ENCODE results near the gene TPCN2.
"Not testable (repeated sequence)": the region's sequence is repeated elsewhere in the genome, so short reads cannot be mapped to it uniquely, and the experiment has no call there.

Gene TPCN2

DNA sequence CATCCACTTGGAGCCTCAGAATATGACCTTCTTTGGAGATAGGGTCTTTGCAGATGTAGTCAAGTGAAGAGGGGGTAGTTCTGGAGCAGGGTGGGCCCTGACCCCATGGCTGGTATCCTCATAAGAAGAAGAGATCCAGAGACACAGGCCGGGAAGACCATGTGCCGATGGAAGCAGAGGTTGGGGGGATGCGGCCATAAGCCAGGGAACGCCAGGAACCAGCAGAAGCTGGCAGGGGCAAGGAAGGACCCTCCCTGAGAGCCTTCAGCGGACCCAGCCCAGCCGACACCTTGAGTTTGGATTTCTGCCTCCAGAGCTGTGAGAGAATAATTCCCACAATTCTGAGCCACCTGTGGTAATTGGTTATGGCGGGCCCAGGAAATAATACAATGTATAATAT is 80.9 kb downstream of the TPCN2 start:
- no peaks in the 10 kb centered on the region for H3K36me3 ChIP-seq (ENCODE audit: insufficient read depth, low read length)
- H3K4me3 ChIP-seq (ENCODE audit: low read length) = no peak overlapping the region
- H3K27me3 ChIP-seq (ENCODE audit: insufficient read depth, low read length) = no peaks in the 10 kb centered on the region
- no peak overlapping the region for H2AFZ ChIP-seq (ENCODE audit: low read depth, low read length)
- no peaks in the 10 kb centered on the region for H3K4me1 ChIP-seq (ENCODE audit: insufficient read depth, low read length)
- no peaks in the 10 kb centered on the region for H3K9me3 ChIP-seq (ENCODE audit: low read length)

DNA sequence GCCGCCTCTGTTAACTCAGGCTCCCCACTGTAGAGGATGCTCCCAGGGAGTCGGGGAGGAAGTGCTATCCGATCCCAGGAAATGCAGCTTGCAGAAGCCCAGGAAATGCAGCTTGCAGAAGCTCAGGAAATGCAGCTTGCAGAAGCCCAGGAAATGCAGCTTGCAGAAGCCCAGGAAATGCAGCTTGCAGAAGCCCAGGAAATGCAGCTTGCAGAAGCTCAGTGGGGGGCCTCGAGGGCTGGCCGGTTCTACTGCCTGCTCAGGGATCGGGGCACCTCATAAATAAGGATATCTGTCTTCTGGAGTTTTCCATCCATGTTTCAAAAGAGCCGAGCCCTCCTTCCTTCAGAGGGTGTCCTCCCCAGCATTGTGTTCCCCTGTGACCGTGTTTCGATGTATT is 81.9 kb downstream of the TPCN2 start:
- Histone ChIP-seq H3K27me3 (ENCODE audit: insufficient read depth, low read length) (no peaks in the 10 kb centered on the region), H3K36me3 (ENCODE audit: insufficient read depth, low read length) (no peaks in the 10 kb centered on the region), H3K4me3 (ENCODE audit: low read length) (no peak overlapping the region), H2AFZ (ENCODE audit: low read depth, low read length) (no peak overlapping the region), H3K9me3 (ENCODE audit: low read length) (no peaks in the 10 kb centered on the region), H3K4me1 (ENCODE audit: insufficient read depth, low read length) (no peaks in the 10 kb centered on the region)

DNA sequence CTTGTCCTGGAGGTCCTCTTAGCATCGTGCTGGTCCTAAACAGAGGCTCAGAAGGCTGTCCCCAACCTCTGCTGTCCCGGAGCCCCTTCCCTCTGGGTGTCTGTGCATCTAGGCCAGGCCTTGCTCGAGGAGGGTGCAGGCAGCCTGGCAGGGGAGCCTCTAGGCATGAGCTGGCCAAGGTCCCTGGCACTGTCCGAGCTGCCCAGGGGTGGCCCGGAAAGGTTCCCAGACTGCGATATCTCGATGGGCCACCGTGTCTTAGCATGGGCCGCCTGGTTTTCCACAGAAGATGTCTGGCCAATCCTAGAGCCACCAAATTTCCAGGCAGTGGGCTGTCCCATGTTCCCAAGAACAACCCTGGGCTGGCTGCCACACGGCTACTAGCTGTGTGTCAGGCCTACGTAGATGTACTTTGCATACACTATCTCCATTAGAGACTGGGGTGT is 82.4 kb downstream of the TPCN2 start:
- no peaks in the 10 kb centered on the region for H3K4me1 ChIP-seq (ENCODE audit: insufficient read depth, low read length)
- no peaks in the 10 kb centered on the region for H3K9me3 ChIP-seq (ENCODE audit: low read length)
- H3K36me3 ChIP-seq (ENCODE audit: insufficient read depth, low read length) = no peaks in the 10 kb centered on the region
- H2AFZ ChIP-seq (ENCODE audit: low read depth, low read length) = no peak overlapping the region
- H3K27me3 ChIP-seq (ENCODE audit: insufficient read depth, low read length) = no peaks in the 10 kb centered on the region
- no peak overlapping the region for H3K4me3 ChIP-seq (ENCODE audit: low read length)

DNA sequence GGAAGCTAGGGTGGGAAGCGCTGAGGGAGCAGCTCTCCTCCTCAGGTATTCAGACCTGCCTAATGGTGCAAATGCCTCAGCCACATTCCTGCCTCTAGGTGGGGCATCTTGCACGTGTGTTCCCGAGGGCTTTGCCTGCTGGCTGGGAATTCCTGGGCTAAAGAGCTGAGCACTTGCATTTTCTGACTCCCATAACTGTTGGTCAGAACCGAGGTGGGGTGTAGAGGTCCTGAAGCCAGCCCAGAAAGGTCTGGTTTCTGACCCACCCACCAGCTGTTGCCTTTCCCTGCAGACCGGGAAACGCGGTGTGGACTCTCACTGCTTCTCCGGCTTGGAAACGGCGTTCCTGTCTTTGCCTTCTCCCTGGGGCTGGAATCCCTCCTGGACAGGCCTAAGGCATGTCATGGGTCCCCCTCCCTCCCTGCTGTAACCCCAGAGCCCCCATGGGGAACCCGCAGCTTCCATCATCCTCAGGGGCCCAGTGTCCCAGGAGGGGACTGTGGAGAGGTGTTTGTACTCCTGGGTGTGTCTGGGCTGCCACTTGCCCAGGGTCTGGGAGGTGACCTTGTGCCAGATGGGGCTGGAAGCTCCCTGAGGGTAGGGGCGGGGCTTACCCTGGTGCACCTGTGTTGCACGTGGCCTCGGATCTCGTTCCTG is 83.0 kb downstream of the TPCN2 start:
- Histone ChIP-seq H2AFZ (ENCODE audit: low read depth, low read length) (no peak overlapping the region), H3K4me3 (ENCODE audit: low read length) (no peak overlapping the region), H3K27me3 (ENCODE audit: insufficient read depth, low read length) (no peaks in the 10 kb centered on the region), H3K9me3 (ENCODE audit: low read length) (no peaks in the 10 kb centered on the region), H3K36me3 (ENCODE audit: insufficient read depth, low read length) (no peaks in the 10 kb centered on the region), H3K4me1 (ENCODE audit: insufficient read depth, low read length) (no peaks in the 10 kb centered on the region)

DNA sequence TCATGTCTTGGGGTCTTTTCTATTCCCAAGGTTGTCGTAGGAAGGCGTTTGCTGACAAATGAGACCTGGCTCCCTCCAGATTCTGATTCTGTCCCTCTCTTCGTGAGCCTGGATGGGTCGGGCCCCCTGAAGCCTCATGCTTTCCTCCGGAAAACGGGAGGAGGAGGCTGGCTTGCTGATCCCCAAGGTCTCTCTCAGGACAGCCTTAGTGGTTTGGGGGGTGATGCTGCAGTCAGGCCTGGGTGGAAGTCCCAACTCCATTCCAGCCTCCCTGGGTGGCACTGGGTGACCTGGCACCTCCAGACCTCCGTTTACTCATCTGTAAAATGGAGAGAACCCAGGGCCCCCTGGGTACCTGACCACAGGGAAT is 83.6 kb downstream of the TPCN2 start:
- Histone ChIP-seq H3K27me3 (ENCODE audit: insufficient read depth, low read length) (no peaks in the 10 kb centered on the region), H2AFZ (ENCODE audit: low read depth, low read length) (no peak overlapping the region), H3K4me1 (ENCODE audit: insufficient read depth, low read length) (no peaks in the 10 kb centered on the region), H3K9me3 (ENCODE audit: low read length) (no peaks in the 10 kb centered on the region), H3K36me3 (ENCODE audit: insufficient read depth, low read length) (no peaks in the 10 kb centered on the region), H3K4me3 (ENCODE audit: low read length) (no peak overlapping the region)

DNA sequence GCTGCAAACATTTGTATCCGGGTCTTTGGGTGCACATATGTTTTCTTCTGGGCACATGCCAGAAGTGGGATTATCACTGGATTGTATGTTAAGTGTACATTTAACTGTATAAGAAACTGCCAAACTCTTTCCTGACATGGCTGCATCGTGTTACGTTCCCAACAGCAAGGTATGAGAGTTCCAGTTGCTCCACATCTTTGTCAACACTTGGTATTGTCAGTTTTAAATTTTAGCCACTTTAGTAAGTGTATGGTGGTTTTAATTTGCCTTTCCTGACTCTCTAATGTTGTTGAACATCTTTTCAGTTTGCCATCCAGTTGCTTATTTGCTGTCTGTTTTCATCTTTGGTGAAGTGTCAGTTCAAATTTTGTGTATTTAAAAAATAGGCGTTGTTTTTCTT is 84.5 kb downstream of the TPCN2 start:
- no peak overlapping the region for H2AFZ ChIP-seq (ENCODE audit: low read depth, low read length)

DNA sequence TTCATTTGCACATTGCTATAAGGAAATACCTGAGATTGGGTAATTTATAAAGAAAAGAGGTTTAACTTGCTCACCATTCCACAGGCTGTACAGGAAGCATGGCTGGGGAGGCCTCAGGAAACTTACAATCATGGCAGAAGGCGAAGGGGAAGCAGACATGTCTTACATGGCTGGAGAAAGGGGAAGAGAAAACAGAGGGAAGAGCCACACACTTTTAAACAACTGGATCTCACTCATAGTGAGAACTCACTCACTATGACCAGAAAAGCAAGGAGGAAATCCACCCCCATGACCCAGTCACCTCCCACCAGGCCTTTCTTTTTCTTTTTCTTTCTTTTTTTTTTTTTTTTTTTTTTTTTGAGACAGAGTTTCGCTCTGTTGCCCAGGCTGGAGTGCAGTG is 85.5 kb downstream of the TPCN2 start:
- not testable (repeated sequence) for H2AFZ ChIP-seq (ENCODE audit: low read depth, low read length); H3K4me1 ChIP-seq (ENCODE audit: insufficient read depth, low read length); H3K9me3 ChIP-seq (ENCODE audit: low read length); H3K36me3 ChIP-seq (ENCODE audit: insufficient read depth, low read length); H3K4me3 ChIP-seq (ENCODE audit: low read length); H3K27me3 ChIP-seq (ENCODE audit: insufficient read depth, low read length)

More for the DNA sequence above, 84.5 kb downstream of the TPCN2 start:
- Histone ChIP-seq H3K27me3 (ENCODE audit: insufficient read depth, low read length) (no peaks in the 10 kb centered on the region), H3K36me3 (ENCODE audit: insufficient read depth, low read length) (no peaks in the 10 kb centered on the region), H3K9me3 (ENCODE audit: low read length) (no peaks in the 10 kb centered on the region), H3K4me1 (ENCODE audit: insufficient read depth, low read length) (no peaks in the 10 kb centered on the region), H3K4me3 (ENCODE audit: low read length) (no peak overlapping the region)

DNA sequence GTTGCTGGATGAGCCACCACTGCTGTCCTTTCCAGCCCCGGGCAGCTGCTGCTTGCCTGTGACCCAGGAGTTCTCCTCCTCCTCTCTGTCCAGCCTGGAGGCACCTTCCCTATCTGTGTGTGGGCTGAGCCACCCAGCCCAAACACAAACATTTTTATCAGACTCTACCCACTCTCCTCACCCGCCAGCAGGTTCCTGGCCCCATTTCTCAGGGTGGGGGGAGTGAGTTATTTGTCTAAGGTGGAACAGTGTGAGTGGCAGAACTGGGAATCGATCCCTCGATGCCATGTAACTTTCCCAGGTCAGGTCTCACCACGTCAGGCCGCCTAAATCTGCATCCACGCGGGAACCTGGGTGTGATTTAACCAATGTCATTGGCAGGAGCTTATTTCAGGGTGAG is 86.2 kb downstream of the TPCN2 start:
- Histone ChIP-seq H2AFZ (ENCODE audit: low read depth, low read length) (no peak overlapping the region), H3K4me3 (ENCODE audit: low read length) (no peak overlapping the region), H3K36me3 (ENCODE audit: insufficient read depth, low read length) (no peaks in the 10 kb centered on the region), H3K4me1 (ENCODE audit: insufficient read depth, low read length) (no peaks in the 10 kb centered on the region), H3K27me3 (ENCODE audit: insufficient read depth, low read length) (no peaks in the 10 kb centered on the region), H3K9me3 (ENCODE audit: low read length) (no peaks in the 10 kb centered on the region)

DNA sequence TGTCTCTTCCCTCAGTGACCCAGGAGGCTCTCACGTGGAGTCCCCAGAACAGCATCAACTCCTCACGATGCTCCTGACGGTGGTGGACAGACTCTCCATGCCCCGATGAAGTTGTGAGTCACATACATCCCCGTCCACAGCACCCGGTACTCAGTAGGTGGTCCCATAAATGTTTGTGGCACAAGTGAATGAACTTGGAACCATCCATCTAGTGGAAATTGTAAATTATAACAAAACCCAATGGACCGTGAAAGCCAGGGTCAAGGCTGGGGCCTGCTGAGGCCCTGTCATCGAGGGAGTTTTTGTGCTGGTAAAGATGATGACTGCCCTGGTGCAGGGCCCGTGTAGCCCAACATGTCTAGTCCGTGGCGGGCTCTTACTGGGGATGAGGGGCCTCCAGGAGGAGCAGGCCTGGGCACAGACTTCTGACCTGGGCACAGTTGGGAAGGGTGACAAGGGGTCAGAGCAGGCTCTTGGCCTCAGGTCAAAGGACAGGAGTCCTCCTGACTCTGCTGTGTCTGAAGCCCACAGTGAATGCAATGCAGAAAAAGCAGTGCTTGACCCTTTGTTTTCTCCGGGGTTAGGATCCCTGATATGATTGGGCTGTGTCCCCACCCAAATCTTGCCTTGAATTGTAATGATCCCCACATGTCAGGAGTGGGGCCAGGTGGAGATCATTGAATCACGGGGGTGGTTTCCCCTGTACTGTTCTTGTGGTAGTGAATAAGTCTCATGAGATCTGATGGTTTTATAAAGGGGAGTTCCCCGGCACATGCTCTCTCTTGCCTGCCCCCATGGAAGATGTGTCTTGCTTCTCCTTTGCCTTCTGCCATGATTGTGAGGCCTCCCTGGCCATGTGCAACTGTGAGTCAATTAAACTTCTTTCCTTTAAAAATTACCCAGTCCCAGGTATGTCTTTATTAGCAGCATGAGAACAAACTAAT is 87.0 kb downstream of the TPCN2 start:
- Histone ChIP-seq H3K4me3 (ENCODE audit: low read length) (no peak overlapping the region), H3K9me3 (ENCODE audit: low read length) (no peaks in the 10 kb centered on the region), H3K36me3 (ENCODE audit: insufficient read depth, low read length) (no peaks in the 10 kb centered on the region), H3K27me3 (ENCODE audit: insufficient read depth, low read length) (no peaks in the 10 kb centered on the region), H3K4me1 (ENCODE audit: insufficient read depth, low read length) (no peaks in the 10 kb centered on the region), H2AFZ (ENCODE audit: low read depth, low read length) (no peak overlapping the region)

DNA sequence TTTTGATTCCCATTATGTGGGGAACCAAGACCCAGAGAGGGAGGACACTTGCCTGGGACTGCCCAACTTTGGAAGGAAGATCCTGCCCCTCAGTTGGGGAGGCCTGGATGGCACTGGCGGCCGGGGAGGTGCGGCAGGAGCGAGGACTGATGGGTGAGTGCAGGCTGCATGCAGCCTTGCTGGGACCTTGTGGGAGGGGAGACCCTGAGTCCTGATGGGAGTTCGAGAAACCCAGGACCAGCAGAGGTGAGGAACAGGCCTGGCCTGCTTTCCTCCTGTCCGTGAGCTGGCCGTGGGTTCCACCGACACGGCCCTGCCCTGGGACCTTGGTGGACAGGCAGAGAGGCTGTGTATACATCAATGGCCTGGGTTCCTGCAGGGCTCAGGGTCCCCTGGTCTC is 87.7 kb downstream of the TPCN2 start:
- H3K4me1 ChIP-seq (ENCODE audit: insufficient read depth, low read length) = no peaks in the 10 kb centered on the region
- no peaks in the 10 kb centered on the region for H3K27me3 ChIP-seq (ENCODE audit: insufficient read depth, low read length)
- H3K4me3 ChIP-seq (ENCODE audit: low read length) = no peak overlapping the region
- H3K9me3 ChIP-seq (ENCODE audit: low read length) = no peaks in the 10 kb centered on the region
- H2AFZ ChIP-seq (ENCODE audit: low read depth, low read length) = no peak overlapping the region
- no peaks in the 10 kb centered on the region for H3K36me3 ChIP-seq (ENCODE audit: insufficient read depth, low read length)

DNA sequence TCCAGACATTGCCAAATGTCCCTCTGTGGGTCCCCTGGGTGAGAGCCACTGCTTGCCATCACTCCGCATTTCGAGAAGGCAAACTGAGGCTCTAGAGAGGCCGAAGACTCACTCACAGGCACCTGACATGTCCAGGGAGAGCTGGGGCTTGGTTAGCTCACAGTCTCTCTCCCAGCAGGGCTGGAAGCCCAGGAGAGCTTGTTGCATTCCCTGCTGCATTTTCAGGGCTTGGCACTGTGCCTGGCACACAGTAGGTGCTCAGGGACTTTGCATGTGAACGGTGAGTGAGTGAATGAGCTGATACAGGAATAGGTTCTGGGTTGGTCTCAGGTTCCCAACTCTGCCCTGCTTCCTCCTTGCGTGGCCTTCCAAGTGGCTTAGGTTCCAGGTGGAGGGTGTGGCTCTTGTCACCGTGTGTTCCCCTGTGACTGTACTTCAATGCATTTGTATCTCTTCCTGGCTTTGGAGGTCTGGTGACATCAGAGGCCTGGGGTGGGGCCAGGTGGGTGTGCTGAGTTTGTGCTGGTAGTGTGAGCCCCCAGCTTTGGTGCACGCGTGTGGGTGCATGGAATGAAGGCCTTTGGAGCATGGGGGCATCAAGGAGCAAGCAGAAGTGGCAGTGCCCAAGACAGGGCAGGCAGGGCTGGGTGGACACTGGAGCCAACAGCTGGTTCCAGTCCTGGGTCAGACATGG is 88.6 kb downstream of the TPCN2 start:
- Histone ChIP-seq H3K27me3 (ENCODE audit: insufficient read depth, low read length) (no peaks in the 10 kb centered on the region), H3K9me3 (ENCODE audit: low read length) (no peaks in the 10 kb centered on the region), H3K36me3 (ENCODE audit: insufficient read depth, low read length) (no peaks in the 10 kb centered on the region), H3K4me1 (ENCODE audit: insufficient read depth, low read length) (no peaks in the 10 kb centered on the region), H2AFZ (ENCODE audit: low read depth, low read length) (no peak overlapping the region), H3K4me3 (ENCODE audit: low read length) (no peak overlapping the region)

DNA sequence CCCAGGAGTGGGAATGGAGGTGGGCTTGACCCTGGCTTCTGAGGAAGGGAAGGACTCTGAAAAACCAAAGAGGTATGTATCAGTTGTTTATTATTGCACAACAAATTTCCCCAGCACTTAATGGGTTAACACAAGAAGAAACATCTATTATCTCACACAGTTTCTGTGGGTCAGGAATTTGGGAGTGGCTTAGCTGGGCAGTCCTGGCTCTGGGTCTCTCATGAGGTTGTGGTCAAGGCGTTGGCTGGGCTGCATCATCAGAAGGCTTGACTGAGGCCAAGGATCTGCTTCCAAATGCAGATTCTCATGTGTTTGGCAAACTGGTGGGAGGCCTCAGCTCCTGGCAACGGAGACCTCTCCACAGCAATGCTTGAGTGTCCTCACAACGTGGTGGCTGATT is 89.5 kb downstream of the TPCN2 start:
- Histone ChIP-seq H3K4me3 (ENCODE audit: low read length) (no peak overlapping the region), H3K36me3 (ENCODE audit: insufficient read depth, low read length) (no peaks in the 10 kb centered on the region), H3K4me1 (ENCODE audit: insufficient read depth, low read length) (no peaks in the 10 kb centered on the region), H2AFZ (ENCODE audit: low read depth, low read length) (no peak overlapping the region), H3K9me3 (ENCODE audit: low read length) (no peaks in the 10 kb centered on the region), H3K27me3 (ENCODE audit: insufficient read depth, low read length) (no peaks in the 10 kb centered on the region)

DNA sequence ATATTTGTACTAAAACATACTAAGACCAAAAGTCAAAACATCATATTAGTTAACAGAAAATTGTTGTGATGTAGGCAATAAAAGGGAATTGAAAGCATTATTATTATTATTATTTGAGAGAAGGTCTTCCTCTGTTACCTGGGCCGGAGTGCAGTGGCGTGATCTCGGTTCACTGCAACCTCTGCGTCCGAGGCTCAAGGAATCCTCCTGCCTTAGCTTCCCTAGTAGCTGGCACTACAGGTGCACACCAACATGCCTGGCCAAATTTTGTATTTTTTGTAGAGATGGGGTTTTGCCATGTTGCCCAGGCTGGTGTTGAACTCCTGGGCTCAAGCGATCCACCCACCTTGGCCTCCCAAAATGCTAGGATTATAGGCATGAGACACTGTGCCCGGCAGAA is 91.4 kb downstream of the TPCN2 start:
- not testable (repeated sequence) for H3K9me3 ChIP-seq (ENCODE audit: low read length); H3K4me1 ChIP-seq (ENCODE audit: insufficient read depth, low read length); H3K4me3 ChIP-seq (ENCODE audit: low read length); H3K36me3 ChIP-seq (ENCODE audit: insufficient read depth, low read length); H2AFZ ChIP-seq (ENCODE audit: low read depth, low read length); H3K27me3 ChIP-seq (ENCODE audit: insufficient read depth, low read length)
